NCI-H1694 (cell line): ENCODE measurements around the gene TUBGCP6.
A peak's percentile ranks its signal among the peaks of the same experiment; 100 is the strongest.

Experiments
- DNase-seq: peaks from one replicate; lab custom pipeline; 2025; lab: John Stamatoyannopoulos, UW

TUBGCP6 gene

GRCh38 chr22:50264104-50264745 lies 19.4 kb upstream of the TUBGCP6 start:
- DNase-seq: no peak

DNA sequence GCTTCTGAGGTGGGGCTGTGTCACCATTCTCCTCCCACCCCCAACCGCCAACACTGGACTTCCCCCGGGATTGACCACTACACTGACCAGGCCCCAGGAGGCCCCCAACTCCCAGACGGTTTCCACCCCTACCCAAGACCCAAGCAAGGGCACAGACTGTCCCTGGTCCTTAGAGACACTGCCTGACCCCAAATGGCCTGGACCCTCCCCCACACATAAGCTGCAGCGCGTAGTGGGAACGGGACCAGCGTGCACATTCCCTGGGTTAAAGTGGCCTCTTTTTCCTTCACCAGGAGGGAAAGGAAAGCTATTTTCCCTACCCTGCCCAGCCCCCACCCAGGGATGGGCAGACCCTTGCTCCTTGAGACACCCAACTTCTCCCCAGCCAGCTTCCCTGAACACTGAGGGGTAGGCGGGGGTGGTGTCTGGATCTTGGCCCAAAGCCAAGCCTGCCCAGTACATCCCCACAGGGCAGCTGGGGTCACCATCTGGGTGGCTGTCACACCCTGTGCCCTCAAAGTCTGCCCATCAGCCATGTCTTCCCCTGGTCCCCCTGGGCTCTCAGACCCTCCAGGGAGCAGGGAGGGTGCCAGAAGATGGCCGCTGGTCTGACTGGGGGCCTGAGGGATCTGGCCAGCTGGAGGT lies 18.3 kb upstream of the TUBGCP6 start:
- DNase-seq: no peak

GRCh38 chr22:50262460-50262911 lies 17.7 kb upstream of the TUBGCP6 start:
- no peak for DNase-seq

- no peak for DNase-seq
Measured at GRCh38 chr22:50261615-50262459, 17.0 kb upstream of the TUBGCP6 start, which contains the start of gene MAPK12. TSS of gene MAPK12 (minus strand) at chr22:50261683. CDS start at chr22:50261509, 174 bp downstream.

- DNase-seq: peak; percentile 43
Measured at GRCh38 chr22:50260801-50261614, 16.2 kb upstream of the TUBGCP6 start.

DNA sequence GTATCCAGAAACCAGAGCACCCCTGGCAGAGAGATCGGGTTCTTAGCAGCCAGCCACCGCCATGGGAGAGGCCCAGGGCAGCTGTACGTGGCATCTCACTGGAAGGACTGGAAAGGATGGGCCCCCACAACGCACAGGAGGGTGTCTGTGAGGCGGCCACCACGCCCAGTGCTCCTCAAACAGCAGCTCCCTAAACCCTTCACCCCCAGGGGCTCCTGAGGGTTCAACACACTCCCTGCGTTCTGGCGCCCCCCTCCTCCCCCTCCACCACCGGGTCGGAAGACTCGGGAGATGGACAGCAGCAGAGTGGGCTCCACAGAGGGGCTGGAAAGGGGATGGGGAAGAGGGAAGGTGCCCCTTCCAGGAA lies 15.6 kb upstream of the TUBGCP6 start:
- DNase-seq: peak; percentile 21

DNA sequence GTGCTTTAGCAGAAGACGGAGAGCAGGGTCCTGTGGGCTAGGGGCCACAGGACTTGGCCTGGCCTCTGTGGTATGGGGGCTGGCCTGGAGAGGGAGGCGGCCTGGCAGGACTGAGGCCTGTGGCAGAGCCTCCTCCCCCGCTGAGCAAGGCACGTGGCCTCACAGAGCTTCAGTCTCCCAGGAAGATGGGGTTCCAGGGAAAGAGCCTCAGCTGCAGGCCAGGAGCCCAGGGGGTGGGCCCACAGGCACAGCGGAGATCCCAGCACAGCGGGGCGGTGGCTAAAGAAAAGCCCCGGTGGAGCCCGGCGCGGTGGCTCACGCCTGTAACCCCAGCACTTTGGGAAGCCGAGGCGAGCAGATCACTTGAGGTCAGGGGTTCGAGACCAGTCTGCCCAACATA lies 14.5 kb upstream of the TUBGCP6 start:
- DNase-seq: no peak

DNA sequence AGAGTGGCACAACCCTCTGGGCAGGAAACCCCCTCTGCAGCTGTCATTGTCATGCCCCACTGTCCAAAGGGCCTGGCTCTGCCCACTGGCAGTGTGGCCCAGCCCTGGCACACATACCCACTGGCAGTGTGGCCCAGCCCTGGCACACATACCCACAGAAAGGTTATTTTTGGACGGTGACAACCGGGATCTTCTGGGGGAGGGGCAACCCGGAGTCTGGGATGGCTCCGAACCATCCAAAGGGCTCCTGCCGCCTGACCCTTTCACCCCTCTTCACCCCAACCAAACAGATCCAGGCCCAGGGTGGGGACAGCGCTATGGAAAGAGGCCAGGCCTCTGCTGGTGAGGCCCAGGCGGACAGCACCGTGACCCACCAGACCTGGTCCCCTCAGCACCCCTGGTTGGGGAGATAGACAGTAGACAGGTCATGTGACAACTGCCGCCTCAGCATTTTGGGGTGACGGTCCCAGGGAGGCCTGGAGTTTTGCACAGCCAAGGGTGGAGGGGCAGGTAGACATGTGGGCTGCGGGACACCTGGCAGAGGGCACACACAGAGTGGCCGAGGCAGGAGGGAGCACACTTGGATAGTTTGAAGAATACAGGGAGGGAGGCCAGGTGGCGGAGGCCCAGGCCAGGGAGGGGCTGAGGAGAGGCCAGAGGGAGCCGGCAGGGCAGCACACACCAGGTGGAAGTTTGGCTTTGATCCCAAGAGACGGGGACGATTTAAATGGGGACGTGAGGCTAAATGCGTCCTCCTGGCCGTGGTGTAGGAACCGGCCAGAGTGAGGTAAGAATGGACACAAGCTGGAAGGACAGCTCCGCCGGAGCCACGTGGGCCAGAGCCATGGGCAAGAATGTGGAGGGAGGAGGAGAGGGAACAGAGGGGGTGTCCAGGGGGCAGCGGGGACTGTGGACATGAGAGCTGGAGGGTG lies 13.8 kb upstream of the TUBGCP6 start:
- DNase-seq: no peak

DNA sequence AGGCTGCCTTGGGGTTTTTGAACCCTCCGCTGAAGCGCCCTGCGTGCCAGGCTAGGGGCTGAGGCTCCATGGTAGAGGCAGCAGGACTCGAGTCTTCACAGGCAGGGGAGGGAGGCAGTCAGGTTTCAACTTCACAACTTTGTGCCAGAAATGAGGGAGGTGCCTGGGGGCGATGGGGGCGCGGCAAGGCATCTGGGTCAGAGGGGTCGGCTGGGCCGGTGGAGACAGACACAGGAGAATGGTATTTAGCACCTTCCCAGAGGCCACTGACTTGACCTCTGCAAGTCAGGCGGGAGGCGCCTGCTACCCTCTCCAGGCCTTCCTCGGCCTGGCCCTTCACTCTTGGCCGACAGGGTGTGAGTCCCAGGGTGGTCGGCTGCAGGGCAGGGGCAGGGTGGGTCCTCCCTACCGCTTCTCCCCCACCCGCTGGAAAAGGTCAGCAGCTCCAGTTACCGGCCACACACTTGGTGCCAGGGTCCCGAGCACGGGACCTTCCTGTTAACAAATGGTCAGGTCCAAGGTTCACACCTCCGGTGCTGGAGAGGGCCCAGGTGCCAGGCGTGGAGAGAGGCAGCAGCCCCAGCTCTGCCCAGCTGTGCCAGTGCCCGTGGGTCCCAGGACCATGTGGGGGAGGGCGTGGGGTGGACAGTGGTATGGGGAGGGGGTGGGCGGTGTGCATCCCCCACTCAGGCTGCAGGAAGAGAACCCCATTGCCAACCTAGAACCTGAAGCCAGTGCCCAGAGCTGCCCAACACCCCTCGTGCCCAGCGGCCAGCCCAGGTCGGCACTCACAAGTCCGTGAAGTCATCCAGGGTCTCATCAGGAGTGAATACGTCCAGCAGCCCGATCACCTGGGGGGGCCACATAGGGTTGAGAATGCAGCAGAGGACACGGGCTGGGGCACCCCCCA lies 12.9 kb upstream of the TUBGCP6 start:
- no peak for DNase-seq

GRCh38 chr22:50257041-50257440 lies 12.2 kb upstream of the TUBGCP6 start:
- no peak for DNase-seq

GRCh38 chr22:50256258-50256862 lies 11.5 kb upstream of the TUBGCP6 start:
- DNase-seq: no peak

- no peak for DNase-seq
Measured at GRCh38 chr22:50255607-50256006, 10.8 kb upstream of the TUBGCP6 start.

GRCh38 chr22:50255099-50255498 lies 10.3 kb upstream of the TUBGCP6 start:
- DNase-seq: no peak

GRCh38 chr22:50253941-50254340 lies 9.1 kb upstream of the TUBGCP6 start:
- DNase-seq: no peak

GRCh38 chr22:50253046-50253915 lies 8.5 kb upstream of the TUBGCP6 start:
- no peak for DNase-seq

GRCh38 chr22:50252082-50253045 lies 7.5 kb upstream of the TUBGCP6 start:
- DNase-seq: peak; percentile 76

DNA sequence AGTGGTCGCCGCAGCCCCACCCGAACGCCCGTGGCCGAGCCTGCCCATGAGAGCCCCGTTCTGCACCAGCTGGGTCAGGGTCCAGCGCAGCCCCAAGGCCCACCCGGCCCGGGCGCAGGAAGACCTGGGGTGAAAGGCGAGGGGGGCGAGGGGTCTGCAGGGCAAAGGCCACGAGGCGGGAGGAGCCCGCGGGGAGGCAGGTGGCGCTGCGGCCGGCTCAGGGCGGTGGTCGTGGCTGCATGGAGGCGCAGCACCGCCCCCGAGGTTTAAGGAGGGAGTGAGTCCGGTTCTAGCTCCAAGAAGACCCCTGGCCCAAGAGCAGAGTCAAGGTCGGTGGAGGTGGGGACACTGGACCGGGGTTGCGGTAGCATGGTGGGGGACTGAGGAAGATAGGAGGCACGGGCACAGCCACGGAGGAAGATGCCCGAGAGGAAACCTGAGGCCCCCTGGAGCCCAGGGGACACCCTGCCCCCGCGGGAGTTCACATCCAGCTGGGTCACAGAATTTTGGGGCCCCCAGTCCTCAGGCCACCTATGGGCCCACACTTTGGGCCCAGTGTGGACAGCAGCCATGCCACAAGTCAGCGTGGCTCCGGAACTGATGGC lies 6.8 kb upstream of the TUBGCP6 start:
- peak; percentile 23 for DNase-seq
